Neural progenitor cell (in vitro differentiated cells): ENCODE results near the gene NINJ2.

ENCODE experiments used
- EZH2 ChIP-seq: fragments of 200-600 bp; sonication (generic); IDR thresholded peaks from 2 replicates; pipeline ENCODE4 v1.6.1; 2017; ENCODE audit warnings: antibody characterized with exemption, mild to moderate bottlenecking, moderate library complexity
- EZH2phosphoT487 ChIP-seq: fragments of 200-600 bp; sonication (generic); IDR thresholded peaks from 2 replicates; pipeline ENCODE4 v1.6.1; 2017; ENCODE audit warnings: antibody characterized with exemption
- TF ChIP-seq, protein P1 (sequence below): fragments of 200-600 bp; sonication (generic); IDR thresholded peaks from 2 replicates; pipeline ENCODE4 v1.5.1; 2017; ENCODE audit warnings: antibody characterized with exemption, mild to moderate bottlenecking

- TF ChIP-seq, protein P1, sequence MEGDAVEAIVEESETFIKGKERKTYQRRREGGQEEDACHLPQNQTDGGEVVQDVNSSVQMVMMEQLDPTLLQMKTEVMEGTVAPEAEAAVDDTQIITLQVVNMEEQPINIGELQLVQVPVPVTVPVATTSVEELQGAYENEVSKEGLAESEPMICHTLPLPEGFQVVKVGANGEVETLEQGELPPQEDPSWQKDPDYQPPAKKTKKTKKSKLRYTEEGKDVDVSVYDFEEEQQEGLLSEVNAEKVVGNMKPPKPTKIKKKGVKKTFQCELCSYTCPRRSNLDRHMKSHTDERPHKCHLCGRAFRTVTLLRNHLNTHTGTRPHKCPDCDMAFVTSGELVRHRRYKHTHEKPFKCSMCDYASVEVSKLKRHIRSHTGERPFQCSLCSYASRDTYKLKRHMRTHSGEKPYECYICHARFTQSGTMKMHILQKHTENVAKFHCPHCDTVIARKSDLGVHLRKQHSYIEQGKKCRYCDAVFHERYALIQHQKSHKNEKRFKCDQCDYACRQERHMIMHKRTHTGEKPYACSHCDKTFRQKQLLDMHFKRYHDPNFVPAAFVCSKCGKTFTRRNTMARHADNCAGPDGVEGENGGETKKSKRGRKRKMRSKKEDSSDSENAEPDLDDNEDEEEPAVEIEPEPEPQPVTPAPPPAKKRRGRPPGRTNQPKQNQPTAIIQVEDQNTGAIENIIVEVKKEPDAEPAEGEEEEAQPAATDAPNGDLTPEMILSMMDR = no peak
- TF ChIP-seq EZH2 (no peak), EZH2phosphoT487 (no peak)
These were observed 132.9 kb downstream of the NINJ2 start for GRCh38 chr12:530308-530707.
